Upper lobe of left lung (tissue), 6 donors: Measurements from ENCODE around the gene ULK4. TPM values are rescaled to one million over a fixed set of nuclear protein-coding genes. Genes with fewer than 3 reads are reported as not detected.

ENCODE experiments used
- ATAC-seq, 2 donors: fragments of 200-7000 bp; cut with Tn5 transposase; one replicate each; pipeline ENCODE4 v1.9.1; 2022; ENCODE audit warnings: mild to moderate bottlenecking in 2 of 2, moderate library complexity in 2 of 2; ENCODE audit not compliant: low FRiP score in 2 of 2
- DNase-seq, 2 donors: peaks; one replicate each; pipeline ENCODE4 v3.0.0-alpha.2; 2019 to 2020
- H3K27ac ChIP-seq, 4 donors: fragments of 200-600 bp; sonication (generic); one replicate each; pipeline ENCODE4 v1.5.1; 2016 to 2019
- H3K27me3 ChIP-seq, 4 donors: fragments of 200-600 bp; sonication (generic); one replicate each; pipeline ENCODE4 v1.5.1; 2017 to 2019
- H3K36me3 ChIP-seq, 4 donors: fragments of 200-600 bp; sonication (generic); one replicate each; pipeline ENCODE4 v1.5.1; 2016 to 2019
- H3K4me1 ChIP-seq, 4 donors: fragments of 200-600 bp; sonication (generic); one replicate each; pipeline ENCODE4 v1.5.1; 2018 to 2019
- H3K4me3 ChIP-seq, 4 donors: fragments of 200-600 bp; sonication (generic); one replicate each; pipeline ENCODE4 v1.5.1; 2017 to 2019; ENCODE audit warnings: mild to moderate bottlenecking in 2 of 4, moderate library complexity in 1 of 4
- H3K9me3 ChIP-seq, 4 donors: fragments of 200-600 bp; sonication (generic); one replicate each; pipeline ENCODE4 v1.5.1; 2018 to 2019
- EP300 ChIP-seq, 4 donors: sonication (generic); formaldehyde crosslinking; IDR thresholded peaks; one replicate each; pipeline ENCODE4 v1.5.1; 2017; ENCODE audit warnings: antibody characterized with exemption in 4 of 4, control low read depth in 2 of 4
- POLR2A ChIP-seq, 4 donors: fragments of 450-650 bp; IDR thresholded peaks; one replicate each; pipeline ENCODE4 v1.5.1; 2016 to 2017; ENCODE audit warnings: antibody characterized with exemption in 4 of 4, mild to moderate bottlenecking in 2 of 4
- POLR2AphosphoS5 ChIP-seq, 2 donors: sonication (generic); formaldehyde crosslinking; IDR thresholded peaks; one replicate each; pipeline ENCODE4 v1.5.1; 2017; ENCODE audit warnings: antibody characterized with exemption in 2 of 2
- whole genome bisulfite sequencing, 2 donors: methylation state at CpG; one replicate each; pipeline ENCODE4 v1.1.5; 2017 to 2018; 5-methylcytosine and 5-hydroxymethylcytosine counted together
- total RNA-seq, 6 donors: library from RNA; depleted of rRNA in 4 of 6; stranded (reverse); fragments of >200 nt in 4 of 6; gene quantifications; one replicate each; pipeline versions ENCODE4 v1.1.0 to v1.2.1, GENCODE V29; 2016 to 2021
- TF ChIP-seq, protein P1 (sequence below), 6 experiments: fragments of 450-650 bp in 4 of 6; fragments of 200-600 bp in 2 of 6; sonication (generic) in 2 of 6; IDR thresholded peaks; one replicate each; pipeline ENCODE4 v1.5.1; 2016 to 2019; ENCODE audit warnings: antibody characterized with exemption in 6 of 6
- donor health status: DM: no; HTN: no; CAD: no; lungs with moderate emphysema.
- donor health status: DM: no; HTN: yes; CAD: no; lungs with severe emphysema.

The ULK4 gene
- total RNA-seq, 6 donors from 2014 or later, result 9.4 to 76.5 (median 28.1) TPM

DNA sequence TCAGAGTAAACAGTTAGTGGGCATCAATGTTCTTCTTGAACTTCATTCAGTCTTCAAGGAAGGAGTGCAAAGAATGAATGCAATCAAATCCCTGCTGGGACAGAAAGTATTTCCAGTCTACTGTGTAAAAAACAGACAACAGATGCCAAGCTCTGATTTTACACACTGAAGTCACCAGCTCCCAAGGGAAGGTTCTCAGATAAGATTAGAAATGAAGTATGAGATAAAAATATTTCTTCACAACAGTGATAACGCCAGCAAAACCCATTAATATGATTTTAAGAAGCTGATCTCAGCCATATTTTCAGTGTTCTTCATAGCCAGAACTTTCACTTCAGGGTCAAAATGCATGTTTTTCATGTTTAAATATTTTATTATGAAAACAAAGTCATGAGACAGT is 497.0 kb downstream of the ULK4 start:
- TF ChIP-seq POLR2A (IDR thresholded peaks at IDR 0.05) (no peak), POLR2AphosphoS5 (IDR thresholded peaks at IDR 0.05) (no peak), EP300 (IDR thresholded peaks at IDR 0.05) (no peak)
- TF ChIP-seq, protein P1, sequence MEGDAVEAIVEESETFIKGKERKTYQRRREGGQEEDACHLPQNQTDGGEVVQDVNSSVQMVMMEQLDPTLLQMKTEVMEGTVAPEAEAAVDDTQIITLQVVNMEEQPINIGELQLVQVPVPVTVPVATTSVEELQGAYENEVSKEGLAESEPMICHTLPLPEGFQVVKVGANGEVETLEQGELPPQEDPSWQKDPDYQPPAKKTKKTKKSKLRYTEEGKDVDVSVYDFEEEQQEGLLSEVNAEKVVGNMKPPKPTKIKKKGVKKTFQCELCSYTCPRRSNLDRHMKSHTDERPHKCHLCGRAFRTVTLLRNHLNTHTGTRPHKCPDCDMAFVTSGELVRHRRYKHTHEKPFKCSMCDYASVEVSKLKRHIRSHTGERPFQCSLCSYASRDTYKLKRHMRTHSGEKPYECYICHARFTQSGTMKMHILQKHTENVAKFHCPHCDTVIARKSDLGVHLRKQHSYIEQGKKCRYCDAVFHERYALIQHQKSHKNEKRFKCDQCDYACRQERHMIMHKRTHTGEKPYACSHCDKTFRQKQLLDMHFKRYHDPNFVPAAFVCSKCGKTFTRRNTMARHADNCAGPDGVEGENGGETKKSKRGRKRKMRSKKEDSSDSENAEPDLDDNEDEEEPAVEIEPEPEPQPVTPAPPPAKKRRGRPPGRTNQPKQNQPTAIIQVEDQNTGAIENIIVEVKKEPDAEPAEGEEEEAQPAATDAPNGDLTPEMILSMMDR (IDR thresholded peaks at IDR 0.05), result no peak
- Histone ChIP-seq H3K27me3 (no peaks in the 10 kb centered on the region), H3K27ac (no peak overlapping the region), H3K4me1 (no peaks in the 10 kb centered on the region), H3K4me3 (no peak overlapping the region), H3K36me3 (no peaks in the 10 kb centered on the region), H3K9me3 (no peaks in the 10 kb centered on the region)
- DNase-seq (no peak), ATAC-seq (no peak)
- WGBS, 2 donors, result 61 to 77% methylated on average over 1 of the region's 1 CpG

DNA sequence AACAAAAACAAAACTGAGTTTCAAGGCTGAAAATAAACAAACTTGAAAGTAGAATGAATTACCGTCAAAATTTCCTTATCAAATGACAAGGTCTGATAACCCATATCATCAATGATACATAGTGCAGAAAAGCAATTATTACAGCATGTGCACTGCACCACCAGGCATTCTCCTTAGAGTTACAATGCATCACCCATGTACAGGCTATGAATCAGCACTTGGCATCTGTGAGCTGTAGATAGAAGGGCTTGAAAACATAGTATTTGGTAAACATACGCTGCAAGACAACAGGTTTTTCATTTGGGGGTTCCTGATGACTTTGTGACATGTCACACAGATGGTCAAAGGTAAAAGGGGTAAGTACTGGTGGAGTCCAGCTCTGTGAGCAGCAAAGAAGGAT is 497.5 kb downstream of the ULK4 start:
- ATAC-seq (no peak), DNase-seq (no peak)
- no peaks in the 10 kb centered on the region for H3K9me3 ChIP-seq
- H3K4me3 ChIP-seq, result no peak overlapping the region
- no peak for TF ChIP-seq POLR2AphosphoS5 (IDR thresholded peaks at IDR 0.05)
- no peak for TF ChIP-seq EP300 (IDR thresholded peaks at IDR 0.05)
- TF ChIP-seq, protein P1 (IDR thresholded peaks at IDR 0.05), result no peak
- no peak for TF ChIP-seq POLR2A (IDR thresholded peaks at IDR 0.05)
- no peak overlapping the region for H3K27ac ChIP-seq
- no peaks in the 10 kb centered on the region for H3K4me1 ChIP-seq
- no peaks in the 10 kb centered on the region for H3K36me3 ChIP-seq
- H3K27me3 ChIP-seq, result no peaks in the 10 kb centered on the region
- WGBS, 2 donors, result 73 to 91% methylated on average over 2 of the region's 2 CpGs

DNA sequence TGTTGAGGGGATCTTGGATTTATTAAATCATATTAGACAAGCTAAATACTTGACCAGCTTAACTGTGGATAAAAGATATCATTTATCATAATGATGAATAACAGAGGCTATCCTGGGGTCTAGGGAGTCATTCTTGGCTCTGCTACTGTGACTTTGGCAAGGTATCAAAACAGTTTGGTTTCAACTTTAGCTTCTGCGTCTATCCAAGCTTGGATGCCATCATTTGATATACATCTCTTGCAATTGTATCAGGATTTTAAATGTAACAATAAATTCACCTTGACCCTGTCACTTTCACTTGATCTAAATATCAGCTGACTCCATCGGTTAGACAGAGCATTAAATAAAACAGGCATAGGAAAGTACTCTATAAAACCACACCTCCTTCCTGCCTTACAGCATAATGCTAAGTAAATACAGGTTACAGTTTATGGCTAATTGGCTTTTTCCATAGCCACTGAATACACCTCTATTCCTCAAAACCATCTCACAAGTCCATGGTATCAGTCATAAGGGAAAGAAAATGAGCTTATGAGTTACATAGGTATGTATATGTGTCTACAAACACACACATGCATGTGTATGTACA is 499.7 kb downstream of the ULK4 start:
- Histone ChIP-seq H3K27ac (no peak overlapping the region), H3K27me3 (no peaks in the 10 kb centered on the region), H3K36me3 (no peaks in the 10 kb centered on the region), H3K4me1 (no peaks in the 10 kb centered on the region), H3K4me3 (no peak overlapping the region), H3K9me3 (no peaks in the 10 kb centered on the region)
- no peak for DNase-seq
- WGBS, 2 donors, result 49 to 61% methylated on average over 2 of the region's 2 CpGs
- no peak for ATAC-seq
- TF ChIP-seq, protein P1 (IDR thresholded peaks at IDR 0.05), result no peak
- no peak for TF ChIP-seq POLR2AphosphoS5 (IDR thresholded peaks at IDR 0.05)
- TF ChIP-seq EP300 (IDR thresholded peaks at IDR 0.05), result no peak
- TF ChIP-seq POLR2A (IDR thresholded peaks at IDR 0.05), result no peak

DNA sequence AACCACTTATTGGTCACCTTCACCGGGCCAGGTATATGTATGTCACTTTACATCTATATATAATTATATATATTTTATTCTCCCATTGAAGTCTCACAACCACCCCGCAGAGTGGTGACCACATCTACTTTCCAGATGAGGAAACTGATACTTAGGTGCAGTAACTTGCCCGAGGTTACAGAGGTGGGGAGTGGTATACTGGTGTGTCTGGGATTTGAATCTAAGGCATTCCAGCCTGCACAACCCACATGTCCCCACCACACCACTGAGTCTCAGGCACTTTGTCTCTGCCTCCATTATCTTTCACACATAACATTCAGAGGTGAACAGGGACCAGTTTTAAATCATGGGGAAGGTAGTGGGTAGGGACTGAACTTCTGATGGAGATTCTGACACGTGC is 501.2 kb downstream of the ULK4 start:
- ATAC-seq (no peak), DNase-seq (no peak)
- Histone ChIP-seq H3K9me3 (no peaks in the 10 kb centered on the region), H3K36me3 (no peaks in the 10 kb centered on the region), H3K4me1 (peaks cover 0 to 7% (median 0%) of the 10 kb centered on the region in 4 donors), H3K27me3 (no peaks in the 10 kb centered on the region), H3K27ac (no peak overlapping the region), H3K4me3 (no peak overlapping the region)
- TF ChIP-seq EP300 (IDR thresholded peaks at IDR 0.05) (no peak), POLR2AphosphoS5 (IDR thresholded peaks at IDR 0.05) (no peak), POLR2A (IDR thresholded peaks at IDR 0.05) (no peak)
- TF ChIP-seq, protein P1 (IDR thresholded peaks at IDR 0.05), result no peak
- 95% methylated on average over 4 of the region's 4 CpGs for WGBS, 2 donors

DNA sequence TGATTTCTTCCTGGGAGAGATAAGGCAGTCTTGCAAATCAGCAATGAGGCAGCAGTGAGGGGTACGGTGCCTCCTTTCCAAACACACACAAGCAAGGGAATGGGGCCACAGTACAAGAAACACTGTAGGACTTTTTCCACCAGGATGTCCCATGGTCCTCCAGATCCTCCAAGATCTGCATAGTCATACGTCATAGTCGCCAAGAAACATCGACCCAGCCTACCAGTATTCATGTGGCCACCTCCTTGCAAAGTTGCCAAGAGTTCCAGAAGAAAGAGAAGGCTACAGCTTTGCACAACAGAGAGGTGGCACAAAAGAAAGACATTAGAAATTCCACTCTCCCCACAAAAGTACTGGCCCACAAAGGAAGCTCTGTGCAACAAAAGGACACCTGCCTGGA is 504.7 kb downstream of the ULK4 start:
- Histone ChIP-seq H3K27me3 (no peaks in the 10 kb centered on the region), H3K27ac (no peak overlapping the region), H3K36me3 (no peaks in the 10 kb centered on the region), H3K9me3 (no peaks in the 10 kb centered on the region), H3K4me3 (no peak overlapping the region), H3K4me1 (peaks cover 0 to 7% (median 0%) of the 10 kb centered on the region in 4 donors)
- TF ChIP-seq, protein P1 (IDR thresholded peaks at IDR 0.05), result no peak
- no peak for TF ChIP-seq POLR2A (IDR thresholded peaks at IDR 0.05)
- TF ChIP-seq EP300 (IDR thresholded peaks at IDR 0.05), result no peak
- no peak for TF ChIP-seq POLR2AphosphoS5 (IDR thresholded peaks at IDR 0.05)
- no peak for DNase-seq
- WGBS, 2 donors, result 68 to 84% methylated on average over 4 of the region's 4 CpGs
- ATAC-seq, result no peak
